HepG2 (cell line): ENCODE measurements around the gene PHLPP2. TPM values are rescaled to one million over a fixed set of nuclear protein-coding genes. Genes with fewer than 3 reads are reported as not detected.

Experiments
- ETV6 ChIP-seq: sonication (generic); formaldehyde crosslinking; conservative IDR thresholded peaks from 2 replicates; pipeline ENCODE4 v1.4.0; 2020; ENCODE audit warnings: missing genetic modification reagents
- FOXP1 ChIP-seq, 2 experiments: fragments of 450-650 bp in 1 of 2; IDR thresholded peaks; 2 replicates each; pipeline ENCODE4 v1.6.1; 2017 to 2018; ENCODE audit warnings: antibody characterized with exemption in 1 of 2
- HNRNPK ChIP-seq: fragments of 200-400 bp; formaldehyde crosslinking; IDR thresholded peaks from 2 replicates; pipeline ENCODE4 v1.6.1; 2018; ENCODE audit warnings: low read length, low read depth, moderate library complexity, mild to moderate bottlenecking; ENCODE audit not compliant: poor library complexity, severe bottlenecking
- KDM1A ChIP-seq: IDR thresholded peaks from 2 replicates; pipeline ENCODE4 v1.6.1; 2016; ENCODE audit warnings: missing compliant biosample characterization
- KMT2B ChIP-seq: IDR thresholded peaks from 2 replicates; pipeline ENCODE4 v1.6.1; 2016; ENCODE audit warnings: missing genetic modification reagents, missing compliant biosample characterization
- MYC ChIP-seq: sonication (generic); formaldehyde crosslinking; IDR thresholded peaks from 2 replicates; pipeline ENCODE4 v1.9.0; 2021; ENCODE audit warnings: missing genetic modification reagents, borderline replicate concordance
- RCOR2 ChIP-seq: IDR thresholded peaks from 2 replicates; pipeline ENCODE4 v1.6.1; 2016; ENCODE audit warnings: missing biosample characterization, missing genetic modification reagents
- TAF1 ChIP-seq: sonication (generic); formaldehyde crosslinking; IDR thresholded peaks from 2 replicates; pipeline ENCODE4 v1.4.0; 2020; ENCODE audit warnings: missing genetic modification reagents
- THAP7 ChIP-seq: sonication (generic); formaldehyde crosslinking; IDR thresholded peaks from 2 replicates; pipeline ENCODE4 v1.8.1; 2023; ENCODE audit warnings: mild to moderate bottlenecking, missing genetic modification reagents
- ZNF280B ChIP-seq: sonication (generic); formaldehyde crosslinking; IDR thresholded peaks from 2 replicates; pipeline ENCODE4 v1.5.0; 2020; ENCODE audit warnings: missing genetic modification reagents, mild to moderate bottlenecking, borderline replicate concordance
- ZNF562 ChIP-seq: sonication (generic); formaldehyde crosslinking; IDR thresholded peaks from 2 replicates; pipeline ENCODE4 v1.8.0; 2022; ENCODE audit warnings: missing genetic modification reagents, borderline replicate concordance
- ZNF570 ChIP-seq: sonication (generic); formaldehyde crosslinking; IDR thresholded peaks from 2 replicates; pipeline ENCODE4 v1.4.0; 2020; ENCODE audit warnings: mild to moderate bottlenecking, missing genetic modification reagents, borderline replicate concordance
- ZNF713 ChIP-seq: sonication (generic); formaldehyde crosslinking; IDR thresholded peaks from 2 replicates; pipeline ENCODE4 v1.4.0; 2020; ENCODE audit warnings: mild to moderate bottlenecking, missing genetic modification reagents
- ZNF775 ChIP-seq: sonication (generic); formaldehyde crosslinking; IDR thresholded peaks from 2 replicates; pipeline ENCODE4 v1.4.0; 2020; ENCODE audit warnings: missing genetic modification reagents, mild to moderate bottlenecking, moderate library complexity, borderline replicate concordance
- ZNF800 ChIP-seq: sonication (generic); formaldehyde crosslinking; IDR thresholded peaks from 2 replicates; pipeline ENCODE4 v1.4.0; 2020; ENCODE audit warnings: missing genetic modification reagents
- ZSCAN29 ChIP-seq: sonication (generic); formaldehyde crosslinking; conservative IDR thresholded peaks from 2 replicates; pipeline ENCODE4 v1.4.0; 2020; ENCODE audit warnings: mild to moderate bottlenecking, missing genetic modification reagents
- polyA plus RNA-seq, 8 experiments: library from polyadenylated mRNA; depleted of rRNA in 3 of 8; stranded (reverse) in 7 of 8; unstranded in 1 of 8; fragments of >200 nt; fragmentation: Illumina TruSeq in 4 of 8; extraction: Trizol in 4 of 8; gene quantifications; 2 replicates each; pipeline versions ENCODE4 v1.2.1 to v1.2.3, GENCODE V29; 2011 to 2016; ENCODE audit warnings: low read depth in 4 of 8, missing spikeins in 1 of 8, mixed read lengths in 1 of 8; ENCODE audit not compliant: insufficient read depth in 1 of 8
- total RNA-seq, 5 experiments: library from RNA; depleted of rRNA; stranded (reverse); fragments of >200 nt; fragmentation: Illumina TruSeq; extraction: Trizol; gene quantifications; 2 replicates each; pipeline ENCODE4 v1.2.3, GENCODE V29; 2016; ENCODE audit warnings: low read depth in 1 of 5
- TF ChIP-seq, protein P1 (sequence below): sonication (generic); formaldehyde crosslinking; IDR thresholded peaks from 2 replicates; pipeline ENCODE4 v1.4.0; 2020; ENCODE audit warnings: missing genetic modification reagents
- TF ChIP-seq, protein P2 (sequence below): sonication (generic); IDR thresholded peaks from 2 replicates; pipeline ENCODE4 v1.6.1; 2016; ENCODE audit warnings: low read depth, borderline replicate concordance
- TF ChIP-seq, protein P3 (sequence below): sonication (generic); formaldehyde crosslinking; IDR thresholded peaks from 2 replicates; pipeline ENCODE4 v1.9.0; 2022; ENCODE audit warnings: low read depth, missing genetic modification reagents
- TF ChIP-seq, protein P4 (sequence below), 2 experiments: fragments of 450-650 bp in 1 of 2; sonication (generic) in 1 of 2; formaldehyde crosslinking; IDR thresholded peaks; 2 replicates each; pipeline versions ENCODE4 v1.5.0 to v1.8.0; 2020 to 2022; ENCODE audit warnings: mild to moderate bottlenecking in 1 of 2, missing genetic modification reagents in 1 of 2

Gene PHLPP2
- total and polyA plus RNA-seq, 2 of the 13 experiments (the other 11 are each of a cell fraction or from before 2014, with no cell fraction given) = 8.9 TPM

DNA sequence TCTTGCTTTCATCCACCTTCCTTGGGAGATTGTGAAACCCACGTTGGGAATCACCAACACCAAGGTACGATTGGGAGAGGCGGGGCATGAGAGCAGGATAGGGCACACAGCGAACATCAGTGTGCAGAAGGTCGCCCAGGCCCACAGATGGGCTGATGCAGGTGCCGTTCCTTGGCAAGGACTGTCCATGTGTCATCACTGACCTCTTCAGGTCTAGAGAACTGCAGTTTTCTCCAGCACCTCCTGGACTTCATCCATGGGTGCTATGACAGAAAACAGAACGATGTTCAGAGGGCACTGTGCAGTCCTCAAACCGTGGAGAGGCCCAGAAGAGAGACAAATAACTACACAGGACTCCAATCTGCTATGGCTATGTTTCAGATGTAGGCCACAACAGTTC, 123.7 kb downstream of the PHLPP2 start (continued):
- TF ChIP-seq TAF1 (CRISPR knock-in tag) = peak; percentile 24; the same call in 1 of the 2 replicates
- TF ChIP-seq, protein P1, sequence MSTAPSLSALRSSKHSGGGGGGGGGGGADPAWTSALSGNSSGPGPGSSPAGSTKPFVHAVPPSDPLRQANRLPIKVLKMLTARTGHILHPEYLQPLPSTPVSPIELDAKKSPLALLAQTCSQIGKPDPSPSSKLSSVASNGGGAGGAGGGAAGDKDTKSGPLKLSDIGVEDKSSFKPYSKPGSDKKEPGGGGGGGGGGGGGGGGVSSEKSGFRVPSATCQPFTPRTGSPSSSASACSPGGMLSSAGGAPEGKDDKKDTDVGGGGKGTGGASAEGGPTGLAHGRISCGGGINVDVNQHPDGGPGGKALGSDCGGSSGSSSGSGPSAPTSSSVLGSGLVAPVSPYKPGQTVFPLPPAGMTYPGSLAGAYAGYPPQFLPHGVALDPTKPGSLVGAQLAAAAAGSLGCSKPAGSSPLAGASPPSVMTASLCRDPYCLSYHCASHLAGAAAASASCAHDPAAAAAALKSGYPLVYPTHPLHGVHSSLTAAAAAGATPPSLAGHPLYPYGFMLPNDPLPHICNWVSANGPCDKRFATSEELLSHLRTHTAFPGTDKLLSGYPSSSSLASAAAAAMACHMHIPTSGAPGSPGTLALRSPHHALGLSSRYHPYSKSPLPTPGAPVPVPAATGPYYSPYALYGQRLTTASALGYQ (CRISPR knock-in tag) = no peak
- no peak for TF ChIP-seq ZNF775
- TF ChIP-seq ETV6 (CRISPR knock-in tag) = no peak
- TF ChIP-seq THAP7 (CRISPR knock-in tag) = no peak
- TF ChIP-seq MYC (CRISPR knock-in tag) = no peak
- TF ChIP-seq, protein P2, sequence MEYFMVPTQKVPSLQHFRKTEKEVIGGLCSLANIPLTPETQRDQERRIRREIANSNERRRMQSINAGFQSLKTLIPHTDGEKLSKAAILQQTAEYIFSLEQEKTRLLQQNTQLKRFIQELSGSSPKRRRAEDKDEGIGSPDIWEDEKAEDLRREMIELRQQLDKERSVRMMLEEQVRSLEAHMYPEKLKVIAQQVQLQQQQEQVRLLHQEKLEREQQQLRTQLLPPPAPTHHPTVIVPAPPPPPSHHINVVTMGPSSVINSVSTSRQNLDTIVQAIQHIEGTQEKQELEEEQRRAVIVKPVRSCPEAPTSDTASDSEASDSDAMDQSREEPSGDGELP = no peak
- no peak for TF ChIP-seq ZNF713 (CRISPR knock-in tag)
- no peak for TF ChIP-seq KMT2B (CRISPR knock-in tag)
- TF ChIP-seq ZSCAN29 (CRISPR knock-in tag) = 0 out of 2 replicates have a peak, but pooled peaks have one; percentile 33
- no peak for TF ChIP-seq ZNF280B (CRISPR knock-in tag)
- no peak for TF ChIP-seq RCOR2 (CRISPR knock-in tag)
- TF ChIP-seq HNRNPK = no peak
- TF ChIP-seq ZNF800 (CRISPR knock-in tag) = no peak
- peak; percentile 17; the same call in 1 of the 2 replicates for TF ChIP-seq KDM1A
- no peak for TF ChIP-seq FOXP1 (IDR thresholded peaks at IDR 0.05)
- no peak for TF ChIP-seq FOXP1 (CRISPR knock-in tag; IDR thresholded peaks at IDR 0.05)
- TF ChIP-seq, protein P3, sequence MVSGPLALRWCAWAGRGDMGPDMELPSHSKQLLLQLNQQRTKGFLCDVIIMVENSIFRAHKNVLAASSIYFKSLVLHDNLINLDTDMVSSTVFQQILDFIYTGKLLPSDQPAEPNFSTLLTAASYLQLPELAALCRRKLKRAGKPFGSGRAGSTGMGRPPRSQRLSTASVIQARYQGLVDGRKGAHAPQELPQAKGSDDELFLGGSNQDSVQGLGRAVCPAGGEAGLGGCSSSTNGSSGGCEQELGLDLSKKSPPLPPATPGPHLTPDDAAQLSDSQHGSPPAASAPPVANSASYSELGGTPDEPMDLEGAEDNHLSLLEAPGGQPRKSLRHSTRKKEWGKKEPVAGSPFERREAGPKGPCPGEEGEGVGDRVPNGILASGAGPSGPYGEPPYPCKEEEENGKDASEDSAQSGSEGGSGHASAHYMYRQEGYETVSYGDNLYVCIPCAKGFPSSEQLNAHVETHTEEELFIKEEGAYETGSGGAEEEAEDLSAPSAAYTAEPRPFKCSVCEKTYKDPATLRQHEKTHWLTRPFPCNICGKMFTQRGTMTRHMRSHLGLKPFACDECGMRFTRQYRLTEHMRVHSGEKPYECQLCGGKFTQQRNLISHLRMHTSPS (CRISPR knock-in tag) = 0 out of 2 replicates have a peak, but pooled peaks have one; percentile 21
- TF ChIP-seq ZNF570 = no peak
- TF ChIP-seq, protein P4, sequence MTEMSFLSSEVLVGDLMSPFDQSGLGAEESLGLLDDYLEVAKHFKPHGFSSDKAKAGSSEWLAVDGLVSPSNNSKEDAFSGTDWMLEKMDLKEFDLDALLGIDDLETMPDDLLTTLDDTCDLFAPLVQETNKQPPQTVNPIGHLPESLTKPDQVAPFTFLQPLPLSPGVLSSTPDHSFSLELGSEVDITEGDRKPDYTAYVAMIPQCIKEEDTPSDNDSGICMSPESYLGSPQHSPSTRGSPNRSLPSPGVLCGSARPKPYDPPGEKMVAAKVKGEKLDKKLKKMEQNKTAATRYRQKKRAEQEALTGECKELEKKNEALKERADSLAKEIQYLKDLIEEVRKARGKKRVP (CRISPR knock-in tag; IDR thresholded peaks at IDR 0.05) = no peak
- TF ChIP-seq ZNF562 (CRISPR knock-in tag) = no peak
